H4 (cell line): Measurements from ENCODE around the gene IREB2. TPM values are rescaled to one million over a fixed set of nuclear protein-coding genes. Genes with fewer than 3 reads are reported as not detected.

Experiments
- DNase-seq: peaks from one replicate; pipeline ENCODE4 v3.0.0-alpha.2; 2015; ENCODE audit warnings: low spot score
- total RNA-seq: library from RNA; depleted of rRNA; stranded (reverse); fragments of >200 nt; shearing (Covaris generic); gene quantifications from 2 replicates; pipeline ENCODE4 v1.2.3, GENCODE V29; 2014; rRNA removed

IREB2 gene
- total RNA-seq, 1 experiment from 2014 or later, result 16.6 TPM

DNA sequence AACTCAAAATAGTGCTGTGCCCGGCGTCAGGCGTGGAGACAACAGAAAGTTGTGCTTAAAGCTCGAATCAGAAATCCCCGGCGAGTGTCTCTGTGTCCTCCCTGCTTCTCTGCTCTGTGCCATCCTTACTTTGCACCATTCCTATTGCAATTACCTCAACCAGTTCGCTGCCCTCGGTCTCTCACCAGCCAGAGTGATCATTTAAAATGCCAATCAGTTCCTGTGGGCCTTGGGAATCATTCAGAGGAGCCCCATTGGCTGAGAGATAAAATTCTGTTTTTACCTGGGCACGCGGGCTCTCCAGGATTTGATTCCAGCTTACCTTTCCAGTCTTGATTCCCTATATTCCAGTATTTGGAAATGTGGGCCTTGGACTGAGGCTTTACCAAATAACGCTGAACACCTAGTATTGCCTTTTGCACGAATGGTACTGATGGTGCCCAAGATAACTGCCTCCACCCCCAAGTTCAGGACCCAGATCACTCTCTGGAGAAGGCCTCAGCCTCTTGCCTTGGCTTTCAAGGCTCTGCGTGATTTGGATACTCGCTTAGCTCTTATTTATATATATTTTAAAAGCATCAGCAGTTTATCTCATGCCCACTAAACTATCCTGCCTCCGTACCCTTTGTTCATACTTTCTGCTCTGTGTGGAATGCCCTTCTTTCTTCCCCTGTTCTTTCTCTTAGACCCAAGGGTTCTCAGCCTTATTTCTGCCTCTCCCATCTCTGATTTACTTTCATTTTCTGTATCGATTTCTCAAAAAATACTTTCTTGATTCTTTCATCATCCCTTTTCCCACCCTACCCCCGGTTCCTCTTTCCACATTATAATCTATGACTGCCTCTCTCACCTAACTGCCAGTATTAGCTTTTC lies 103.1 kb downstream of the IREB2 start:
- DNase-seq, result no peak

DNA sequence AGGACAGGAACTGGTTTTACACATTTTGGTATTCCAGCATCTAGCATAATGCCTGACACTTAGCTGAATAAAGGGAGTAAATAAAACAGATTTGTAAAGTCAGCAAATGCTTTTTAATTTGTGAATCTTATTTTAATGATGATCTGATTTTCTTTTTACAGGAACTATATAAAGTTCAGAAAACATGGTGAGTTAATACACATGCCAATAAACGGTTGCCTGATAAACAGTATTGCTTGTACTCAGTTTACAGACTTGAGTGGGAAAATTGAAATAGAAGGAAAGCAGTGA lies 103.7 kb downstream of the IREB2 start:
- DNase-seq, result no peak

DNA sequence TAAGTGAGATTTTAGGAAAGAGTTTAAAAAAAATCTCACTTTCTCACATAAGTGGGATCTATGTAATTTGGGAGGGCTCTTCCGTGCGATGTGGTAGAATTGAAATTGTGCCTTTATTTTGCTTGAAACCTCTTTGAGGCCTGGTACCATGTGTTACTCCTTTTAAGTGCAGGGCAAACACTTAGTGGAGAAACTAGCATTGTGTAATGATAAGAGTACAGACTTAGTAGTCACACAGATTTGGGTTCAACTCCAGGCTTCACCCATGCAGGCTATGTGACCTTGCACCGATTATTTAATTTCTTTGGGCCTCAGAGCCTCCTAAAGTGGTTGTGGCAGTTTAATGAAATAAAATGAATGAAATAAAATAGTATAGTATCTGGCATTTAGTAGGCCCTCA lies 104.6 kb downstream of the IREB2 start:
- DNase-seq, result no peak

GRCh38 chr15:78550194-78550593 lies 112.2 kb downstream of the IREB2 start:
- no peak for DNase-seq

DNA sequence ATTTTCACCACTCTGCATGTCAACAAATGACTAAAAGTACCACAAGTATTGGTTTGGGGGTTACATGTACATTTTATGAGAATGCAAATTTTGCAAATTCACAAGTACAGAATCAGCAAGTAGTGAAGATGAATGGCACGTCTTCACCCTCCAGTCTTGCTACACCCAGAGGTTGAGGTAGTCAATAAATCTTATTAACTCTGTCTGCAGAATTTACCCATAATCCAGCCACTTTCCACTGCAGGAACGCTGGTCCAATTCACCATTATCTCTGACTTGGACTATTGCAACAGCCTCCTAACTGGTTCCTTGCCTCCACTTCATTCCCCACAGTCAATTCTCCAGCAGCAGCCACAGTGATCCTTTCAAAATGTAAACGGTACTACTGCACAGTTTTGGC lies 112.8 kb downstream of the IREB2 start:
- no peak for DNase-seq

Other genes with a start within 250 kb of the IREB2 start
- 1.0 and 1.4 TPM in 2 replicates for gene ACSBG1, start 203.7 kb upstream of the IREB2 start, total RNA-seq
- gene DNAJA4, start 173.7 kb upstream of the IREB2 start, total RNA-seq, result not detected in 2 replicates
- gene SKIC8, start 138.6 kb upstream of the IREB2 start, total RNA-seq, result 115 and 121 TPM in 2 replicates
- not detected in 2 replicates for gene CRABP1, start 97.9 kb upstream of the IREB2 start, total RNA-seq
- 5.5 and 9.3 TPM in 2 replicates for gene HYKK, start 69.4 kb downstream of the IREB2 start, total RNA-seq
- 610 and 702 TPM in 2 replicates for gene PSMA4, start 102.2 kb downstream of the IREB2 start, total RNA-seq
- gene CHRNA5, start 127.3 kb downstream of the IREB2 start, total RNA-seq, result 27.0 and 39.4 TPM in 2 replicates
- 0.04 TPM in 1 of 2 replicates, not detected in the other for gene CHRNA3, start 182.8 kb downstream of the IREB2 start, total RNA-seq
- gene CHRNB4, start 203.0 kb downstream of the IREB2 start, total RNA-seq, result not detected in 2 replicates